HAP-1 (cell line): ENCODE measurements around the gene POFUT1.

ENCODE experiments used
- DNase-seq, 2 experiments: peaks; one replicate each; pipeline ENCODE4 v3.0.0-alpha.2; 2016 to 2020; ENCODE audit warnings: low spot score in 2 of 2
- H3K27me3 ChIP-seq: fragments of 250-450 bp; sonication (Bioruptor Pico); 2 replicates; pipeline ENCODE4 v1.5.1; 2020; ENCODE audit warnings: low read depth, mild to moderate bottlenecking, moderate library complexity
- H3K36me3 ChIP-seq: fragments of 250-450 bp; sonication (Bioruptor Pico); replicated peaks from 2 replicates; pipeline ENCODE4 v1.5.1; 2020; ENCODE audit warnings: mild to moderate bottlenecking
- H3K4me1 ChIP-seq: fragments of 250-450 bp; sonication (Bioruptor Pico); 2 replicates; pipeline ENCODE4 v1.5.1; 2020; ENCODE audit warnings: mild to moderate bottlenecking
- H3K4me3 ChIP-seq: fragments of 250-450 bp; sonication (Bioruptor Pico); 2 replicates; pipeline ENCODE4 v1.5.1; 2020; ENCODE audit warnings: mild to moderate bottlenecking, moderate library complexity
- H3K9me3 ChIP-seq: fragments of 250-450 bp; sonication (Bioruptor Pico); 2 replicates; pipeline ENCODE4 v1.5.1; 2020; ENCODE audit warnings: mild to moderate bottlenecking, moderate library complexity
- in situ Hi-C: fragments of 300-500 bp; cut with MboI; formaldehyde crosslinking; loops from 3 replicates; pipeline ENCODE4 v1.14.3; 2020; ENCODE audit warnings: low sequenced_read_pairs, inconsistent platforms, mixed read lengths

Gene POFUT1

DNA sequence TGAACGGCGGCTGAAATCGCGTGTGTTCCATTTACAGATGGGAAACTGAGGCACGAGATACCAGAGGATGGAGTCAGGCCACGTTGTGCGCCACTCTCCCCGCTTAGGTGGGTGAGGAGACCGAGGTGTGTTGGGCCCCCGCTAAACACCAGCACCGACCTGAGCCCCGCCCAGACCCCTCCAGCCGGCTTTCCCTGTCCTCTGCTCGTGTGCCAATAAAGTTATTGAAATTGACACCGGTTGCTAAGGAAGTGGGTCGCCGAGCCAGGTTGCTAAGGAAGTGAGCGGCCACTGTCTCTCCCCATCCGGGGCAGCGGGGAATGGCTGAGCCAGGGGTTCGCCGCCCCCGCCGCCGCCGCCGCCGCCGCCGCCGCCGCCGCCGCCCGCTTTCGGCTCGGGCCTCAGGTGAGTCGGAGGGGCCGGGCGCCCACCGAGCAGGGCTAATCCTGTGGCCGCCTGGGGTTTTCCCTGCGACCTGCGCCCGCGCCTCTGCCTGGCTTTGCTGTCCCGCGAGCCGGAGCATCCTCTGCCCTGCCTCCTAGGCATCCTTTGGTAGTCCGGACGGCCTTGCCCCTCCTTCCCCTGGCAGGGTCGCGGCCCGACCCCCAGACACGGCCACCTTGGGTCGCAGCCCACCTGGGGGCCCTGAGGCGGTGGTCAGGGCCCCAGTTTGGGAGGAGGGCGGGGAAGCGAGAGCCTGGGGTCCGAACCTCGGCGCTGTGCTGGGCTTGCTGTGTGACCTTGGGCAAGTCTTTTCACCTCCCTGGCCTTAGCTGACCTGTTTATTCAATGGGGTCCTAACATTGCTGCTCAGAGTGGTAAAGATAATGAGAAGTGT is 69.9 kb downstream of the POFUT1 start, which contains the start of gene KIF3B:
Gene KIF3B, plus strand, starts transcription at position 291 of the 838 bp plus-strand sequence. CDS start 32,127 bp downstream, outside the sequence.
- H3K9me3 ChIP-seq, result peaks cover 4% of the 10 kb centered on the region; the same call in 1 of the 2 replicates
- peak within 1 kb of the TSS; percentile 82 for H3K4me3 ChIP-seq
- H3K4me1 ChIP-seq, result peaks cover 17% of the 10 kb centered on the region
- in situ Hi-C loops, result no loop called here
- no peaks in the 10 kb centered on the region for H3K36me3 ChIP-seq
- no peaks in the 10 kb centered on the region for H3K27me3 ChIP-seq
- DNase-seq, result peak; percentile 87 to 92

DNA sequence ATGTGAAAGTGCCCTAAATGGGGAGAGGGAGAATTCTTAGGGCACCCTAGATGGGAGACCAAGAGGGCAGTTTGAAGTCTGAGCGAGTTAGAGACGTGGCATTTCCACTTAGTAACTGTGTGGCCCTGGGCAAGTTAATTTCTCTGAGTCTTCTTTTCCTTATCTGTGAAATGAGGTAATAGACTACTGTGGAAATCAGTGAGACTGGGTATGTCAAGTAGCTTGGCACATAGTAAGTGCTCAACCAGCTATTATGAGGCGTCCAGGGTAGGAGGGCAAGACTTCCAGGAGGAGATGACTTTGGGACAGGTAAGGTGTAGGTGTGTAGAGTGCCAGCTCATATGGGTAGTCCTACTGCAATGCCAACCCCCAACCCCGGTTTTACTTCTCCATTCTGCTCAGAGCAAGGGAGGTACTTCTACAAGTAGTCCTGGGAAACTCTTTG is 70.5 kb downstream of the POFUT1 start:
- H3K36me3 ChIP-seq, result no peaks in the 10 kb centered on the region
- no peak for DNase-seq
- peaks cover 23% of the 10 kb centered on the region for H3K4me1 ChIP-seq
- in situ Hi-C loops, result no loop called here
- H3K4me3 ChIP-seq, result peak overlapping the region; percentile 82
- peaks cover 4% of the 10 kb centered on the region; the same call in 1 of the 2 replicates for H3K9me3 ChIP-seq
- H3K27me3 ChIP-seq, result no peaks in the 10 kb centered on the region

GRCh38 chr20:32281711-32282110 is 74.0 kb downstream of the POFUT1 start:
- in situ Hi-C loops, result no loop called here
- no peaks in the 10 kb centered on the region for H3K36me3 ChIP-seq
- DNase-seq, result no peak
- no peaks in the 10 kb centered on the region for H3K27me3 ChIP-seq
- H3K4me1 ChIP-seq, result peaks cover 40% of the 10 kb centered on the region
- H3K9me3 ChIP-seq, result no peaks in the 10 kb centered on the region
- no peak overlapping the region for H3K4me3 ChIP-seq

- no peaks in the 10 kb centered on the region for H3K9me3 ChIP-seq
- no peak overlapping the region for H3K4me3 ChIP-seq
- DNase-seq, result peak in 1 of 2 experiments; percentile 39
- H3K36me3 ChIP-seq, result no peaks in the 10 kb centered on the region
- in situ Hi-C loops, result no loop called here
- peaks cover 39% of the 10 kb centered on the region for H3K4me1 ChIP-seq
- H3K27me3 ChIP-seq, result no peaks in the 10 kb centered on the region
These were observed 74.8 kb downstream of the POFUT1 start for GRCh38 chr20:32282461-32282860.

DNA sequence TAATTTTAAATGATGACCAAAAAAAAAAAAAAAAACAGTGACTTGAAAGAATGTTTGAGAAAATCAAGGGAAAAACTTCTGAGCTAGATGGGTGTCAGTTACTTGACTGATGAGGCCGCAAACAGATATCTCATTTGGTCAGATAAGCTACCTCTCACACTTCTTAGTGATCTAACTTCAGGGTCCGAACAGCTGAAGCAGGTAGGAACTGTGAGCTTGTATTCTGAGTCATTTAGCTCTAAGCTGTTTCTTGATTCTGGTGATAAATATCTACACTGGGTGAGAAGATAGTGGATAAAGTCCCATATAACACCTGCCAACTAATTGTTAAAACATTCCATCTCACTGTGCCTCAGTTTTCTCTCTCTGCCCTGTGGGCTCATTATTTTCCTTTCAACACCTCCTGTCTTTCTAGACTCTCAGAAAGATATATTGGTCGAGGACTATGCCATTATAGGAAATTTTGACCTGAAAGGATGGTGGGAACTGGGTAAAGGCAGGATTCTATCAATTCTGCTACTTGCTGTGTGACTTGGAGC is 77.5 kb downstream of the POFUT1 start:
- no peaks in the 10 kb centered on the region for H3K27me3 ChIP-seq
- DNase-seq, result no peak
- in situ Hi-C loops, result no loop called here
- no peaks in the 10 kb centered on the region for H3K36me3 ChIP-seq
- no peak overlapping the region for H3K4me3 ChIP-seq
- H3K4me1 ChIP-seq, result peaks cover 32% of the 10 kb centered on the region
- no peaks in the 10 kb centered on the region for H3K9me3 ChIP-seq

DNA sequence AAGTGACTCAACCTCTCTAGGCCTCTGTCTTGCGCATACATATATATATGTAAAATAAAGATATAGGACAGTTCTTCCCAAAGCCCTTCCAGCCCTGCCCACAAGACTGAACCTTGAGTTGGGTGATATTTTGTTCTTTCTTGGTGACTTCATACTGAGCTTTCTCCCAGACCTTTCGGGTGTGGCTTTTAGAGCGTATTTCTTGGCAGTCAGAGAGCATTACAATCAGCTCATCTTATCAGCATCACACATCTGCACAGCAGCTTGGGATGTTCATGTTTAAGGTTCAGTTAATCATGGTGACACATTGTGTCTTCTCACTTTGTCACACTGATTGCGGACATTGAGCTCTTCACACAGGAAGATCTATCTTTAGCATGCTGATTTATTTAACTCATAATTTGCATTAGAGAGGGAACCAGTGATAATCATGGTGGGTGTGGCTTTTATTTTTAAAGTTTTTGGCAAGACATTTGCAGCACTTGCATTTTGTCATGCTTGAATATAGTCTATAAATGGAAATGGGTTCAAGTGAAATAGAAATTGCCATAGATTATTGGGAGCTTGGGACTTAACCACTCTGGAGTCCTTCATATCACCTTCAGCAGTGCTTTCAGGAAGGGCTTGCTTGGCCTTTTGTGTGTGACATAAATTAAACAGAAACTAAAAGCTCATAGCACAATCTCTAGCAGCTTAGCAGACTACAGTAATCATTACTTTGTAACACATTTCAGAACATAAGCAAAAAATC is 78.1 kb downstream of the POFUT1 start:
- peaks cover 32% of the 10 kb centered on the region for H3K4me1 ChIP-seq
- in situ Hi-C loops, result no loop called here
- H3K4me3 ChIP-seq, result no peak overlapping the region
- H3K36me3 ChIP-seq, result no peaks in the 10 kb centered on the region
- H3K9me3 ChIP-seq, result no peaks in the 10 kb centered on the region
- no peaks in the 10 kb centered on the region for H3K27me3 ChIP-seq
- DNase-seq, result no peak

DNA sequence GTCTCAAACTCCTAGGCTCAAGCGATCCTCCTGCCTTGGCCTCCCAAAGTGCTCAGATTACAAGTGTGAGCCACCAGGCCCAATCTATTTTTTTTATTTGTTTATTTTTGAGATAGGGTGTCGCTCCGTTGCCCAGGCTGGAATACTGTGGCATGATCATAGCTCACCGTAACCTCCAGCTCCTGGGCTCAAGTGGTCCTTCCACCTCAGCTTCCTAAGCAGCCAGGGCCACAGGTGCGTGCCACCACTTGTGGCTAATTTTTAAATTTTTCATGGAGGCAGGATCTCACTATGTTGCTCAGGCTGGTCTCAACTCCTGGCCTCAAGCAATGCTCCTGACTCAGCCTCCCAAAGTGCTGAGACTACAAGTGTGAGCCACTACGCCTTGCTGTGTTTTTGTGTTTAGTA is 79.6 kb downstream of the POFUT1 start:
- Histone ChIP-seq H3K4me3 (no peak overlapping the region), H3K36me3 (no peaks in the 10 kb centered on the region), H3K9me3 (no peaks in the 10 kb centered on the region), H3K27me3 (no peaks in the 10 kb centered on the region), H3K4me1 (peaks cover 29% of the 10 kb centered on the region)
- in situ Hi-C loops, result no loop called here
- DNase-seq, result no peak
